Keratinocyte (primary cell): ENCODE measurements around the gene SCAND1. TPM values are rescaled to one million over a fixed set of nuclear protein-coding genes. Genes with fewer than 3 reads are reported as not detected.
"Not testable (repeated sequence)": the region's sequence is repeated elsewhere in the genome, so short reads cannot be mapped to it uniquely, and the experiment has no call there.

ENCODE experiments used
- DNase-seq: peaks from one replicate; pipeline ENCODE4 v3.0.0-alpha.2; 2011; ENCODE audit warnings: low read depth, missing footprints, low spot score
- FAIRE-seq: peaks from 2 replicates; lab custom pipeline; 2011; peaks lifted over from hg19 to GRCh38; lab: Jason Lieb, UNC
- H2AFZ ChIP-seq: 2 replicates; pipeline ENCODE4 v1.6.0; 2012; ENCODE audit warnings: low read length, control low read depth, inconsistent platforms; ENCODE audit not compliant: control insufficient read depth
- H3K27ac ChIP-seq: 2 replicates; pipeline ENCODE4 v1.5.1; 2011; ENCODE audit warnings: low read length; ENCODE audit not compliant: control insufficient read depth, insufficient read depth
- H3K27me3 ChIP-seq: 3 replicates; pipeline ENCODE4 v1.6.0; 2011; ENCODE audit warnings: low read length; ENCODE audit not compliant: control insufficient read depth, insufficient read depth; ENCODE audit errors: extremely low read depth
- H3K36me3 ChIP-seq, 2 experiments: 2 replicates in 1 of 2; 3 replicates in 1 of 2; pipeline ENCODE4 v1.5.1; 2011; ENCODE audit warnings: low read length in 2 of 2, mild to moderate bottlenecking in 1 of 2; ENCODE audit not compliant: control insufficient read depth in 2 of 2, insufficient read depth in 2 of 2; ENCODE audit errors: extremely low read depth in 1 of 2
- H3K4me1 ChIP-seq: 3 replicates; pipeline ENCODE4 v1.5.1; 2011; ENCODE audit warnings: low read length; ENCODE audit not compliant: control insufficient read depth, insufficient read depth; ENCODE audit errors: extremely low read depth
- H3K4me2 ChIP-seq: 3 replicates; pipeline ENCODE4 v1.6.0; 2011; ENCODE audit warnings: low read depth, low read length; ENCODE audit not compliant: control insufficient read depth, insufficient read depth; ENCODE audit errors: extremely low read depth
- H3K4me3 ChIP-seq, 3 experiments: fragments of 200-600 bp in 1 of 3; sonication (generic) in 1 of 3; 2 replicates in 2 of 3; 3 replicates in 1 of 3; pipeline ENCODE4 v1.5.1; 2011 to 2016; ENCODE audit warnings: low read length in 3 of 3, mild to moderate bottlenecking in 3 of 3, control low read depth in 2 of 3, inconsistent platforms in 1 of 3, low read depth in 1 of 3, mixed read lengths in 1 of 3, mixed run types in 1 of 3, moderate library complexity in 1 of 3; ENCODE audit not compliant: control insufficient read depth in 2 of 3, insufficient read depth in 2 of 3; ENCODE audit errors: extremely low read depth in 1 of 3
- H3K79me2 ChIP-seq: 2 replicates; pipeline ENCODE4 v1.6.0; 2012; ENCODE audit warnings: low read length; ENCODE audit not compliant: control insufficient read depth, insufficient read depth
- H3K9ac ChIP-seq: 3 replicates; pipeline ENCODE4 v1.6.0; 2011; ENCODE audit warnings: low read length; ENCODE audit not compliant: control insufficient read depth, insufficient read depth; ENCODE audit errors: extremely low read depth
- H3K9me1 ChIP-seq: 3 replicates; pipeline ENCODE4 v1.6.0; 2011; ENCODE audit warnings: low read length; ENCODE audit not compliant: control insufficient read depth, insufficient read depth; ENCODE audit errors: extremely low read depth
- H3K9me3 ChIP-seq: 2 replicates; pipeline ENCODE4 v1.5.1; 2012; ENCODE audit warnings: low read depth, low read length; ENCODE audit not compliant: control insufficient read depth
- H4K20me1 ChIP-seq: 3 replicates; pipeline ENCODE4 v1.6.0; 2011; ENCODE audit warnings: low read length; ENCODE audit not compliant: control insufficient read depth, insufficient read depth; ENCODE audit errors: extremely low read depth
- CTCF ChIP-seq, 3 experiments: IDR thresholded peaks in 1 of 3; conservative IDR thresholded peaks in 1 of 3; optimal IDR thresholded peaks in 1 of 3; 2 replicates in 2 of 3; 3 replicates in 1 of 3; pipeline versions ENCODE3 to v1.5.1; 2011; ENCODE audit warnings: low read length in 3 of 3, mild to moderate bottlenecking in 3 of 3, moderate library complexity in 2 of 3, control low read depth in 1 of 3, inconsistent platforms in 1 of 3; ENCODE audit not compliant: insufficient read depth in 2 of 3; ENCODE audit errors: extremely low read depth in 1 of 3
- EZH2 ChIP-seq: IDR thresholded peaks from one replicate; pipeline ENCODE4 v1.6.1; 2012; ENCODE audit warnings: inconsistent platforms, mild to moderate bottlenecking, low read length, moderate library complexity
- dilution Hi-C: fragments of 300-500 bp; cut with MboI; formaldehyde crosslinking; loops from one replicate; pipeline ENCODE4 v1.7.0; 2020; ENCODE audit warnings: low sequenced_read_pairs; ENCODE audit not compliant: extremely low pct_ligation_motif_present
- polyA plus RNA-seq, 5 experiments: library from polyadenylated mRNA; depleted of rRNA in 3 of 5; stranded (reverse) in 3 of 5; stranded (forward) in 1 of 5; unstranded in 1 of 5; fragments of >200 nt; gene quantifications; 1 replicate in 1 of 5; 2 replicates in 3 of 5; 3 replicates in 1 of 5; pipeline versions ENCODE4 v1.2.1 to v1.2.3, GENCODE V29; 2011 to 2012; ENCODE audit warnings: missing spikeins in 2 of 5, low read depth in 1 of 5, low replicate concordance in 1 of 5

The SCAND1 gene
- polyA plus RNA-seq, 1 donor (not counting 4 experiments of a cell fraction or from before 2014, with no cell fraction given), result 5.8 TPM

DNA sequence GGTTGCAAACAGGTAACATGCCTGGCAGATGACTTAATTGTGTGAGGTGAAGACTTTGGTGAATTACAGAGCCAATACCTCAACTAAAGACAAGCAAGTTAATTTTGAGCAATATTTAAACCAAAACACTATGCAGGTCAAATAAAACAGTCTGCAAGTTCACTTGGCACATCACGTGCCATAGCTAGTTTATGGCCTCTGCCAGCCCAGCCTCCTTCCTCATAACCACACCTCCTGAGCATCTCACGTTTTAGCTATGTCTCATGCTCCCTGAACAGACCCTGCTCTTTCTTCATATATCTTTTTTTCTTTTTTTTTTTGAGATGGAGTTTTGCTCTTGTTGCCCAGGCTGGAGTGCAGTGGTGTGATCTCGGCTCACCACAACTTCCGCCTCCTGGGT, 9.6 kb upstream of the SCAND1 start:
- H3K4me2 ChIP-seq, result no peak overlapping the region
- FAIRE-seq, result no peak
- H3K27ac ChIP-seq, result no peak overlapping the region
- no peaks in the 10 kb centered on the region for H3K36me3 ChIP-seq
- H3K79me2 ChIP-seq, result no peaks in the 10 kb centered on the region
- H4K20me1 ChIP-seq, result no peaks in the 10 kb centered on the region
- TF ChIP-seq EZH2 (no peak), CTCF (optimal IDR thresholded peaks at IDR 0.05 in 1 of 3, IDR thresholded peaks at IDR 0.05 in 1 of 3, conservative IDR thresholded peaks at IDR 0.05 in 1 of 3; ENCODE audit: extremely low read depth in 1 of 3, insufficient read depth in 2 of 3, low read length in 3 of 3) (no peak)
- no peaks in the 10 kb centered on the region for H3K9me1 ChIP-seq
- no peak overlapping the region for H2AFZ ChIP-seq
- peaks cover 3% of the 10 kb centered on the region for H3K4me1 ChIP-seq
- H3K27me3 ChIP-seq, result no peaks in the 10 kb centered on the region
- H3K4me3 ChIP-seq, result no peak overlapping the region
- no peak for DNase-seq
- dilution Hi-C loops, result no loop called here
- no peak overlapping the region for H3K9ac ChIP-seq
- H3K9me3 ChIP-seq, result no peaks in the 10 kb centered on the region

DNA sequence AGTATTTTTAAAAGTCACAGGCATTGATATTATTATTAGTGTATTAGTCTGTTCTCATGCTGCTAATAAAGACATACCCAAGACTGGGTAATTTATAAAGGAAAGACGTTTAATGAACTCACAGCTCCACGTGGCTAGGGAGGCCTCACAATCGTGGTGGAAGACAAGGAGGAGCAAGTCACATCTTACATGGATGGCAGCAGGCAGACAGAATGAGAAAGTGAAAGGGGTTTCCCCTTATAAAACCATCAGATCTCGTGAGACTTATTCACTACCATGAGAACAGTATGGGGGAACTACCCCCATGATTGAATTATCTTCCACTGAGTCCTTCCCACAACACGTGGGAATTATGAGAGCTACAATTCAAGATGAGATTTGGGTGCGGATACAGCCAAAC, 5.0 kb upstream of the SCAND1 start:
- dilution Hi-C loops, H3K79me2 ChIP-seq, H3K27me3 ChIP-seq, H3K4me3 ChIP-seq, H4K20me1 ChIP-seq, H3K9me1 ChIP-seq, H2AFZ ChIP-seq, H3K27ac ChIP-seq, DNase-seq, H3K9ac ChIP-seq, H3K4me1 ChIP-seq, H3K4me2 ChIP-seq, FAIRE-seq, H3K9me3 ChIP-seq, H3K36me3 ChIP-seq: not testable (repeated sequence)

- FAIRE-seq, result no peak
- TF ChIP-seq CTCF (optimal IDR thresholded peaks at IDR 0.05 in 1 of 3, IDR thresholded peaks at IDR 0.05 in 1 of 3, conservative IDR thresholded peaks at IDR 0.05 in 1 of 3; ENCODE audit: extremely low read depth in 1 of 3, insufficient read depth in 2 of 3, low read length in 3 of 3), result no peak
- no peak for TF ChIP-seq EZH2
- H3K4me1 ChIP-seq, result peaks cover 11% of the 10 kb centered on the region
- H3K4me2 ChIP-seq, result no peak overlapping the region
- H4K20me1 ChIP-seq, result no peaks in the 10 kb centered on the region
- peaks cover 22% of the 10 kb centered on the region for H3K79me2 ChIP-seq
- no peak for DNase-seq
- no peaks in the 10 kb centered on the region for H3K9me1 ChIP-seq
- no peaks in the 10 kb centered on the region for H3K9me3 ChIP-seq
- no peaks in the 10 kb centered on the region for H3K36me3 ChIP-seq
- H3K27me3 ChIP-seq, result no peaks in the 10 kb centered on the region
- H2AFZ ChIP-seq, result no peak overlapping the region
- dilution Hi-C loops, result no loop called here
- H3K9ac ChIP-seq, result no peak overlapping the region
- H3K27ac ChIP-seq, result no peak overlapping the region
- H3K4me3 ChIP-seq, result no peak overlapping the region
Measured at GRCh38 chr20:35956616-35957015, 2.3 kb upstream of the SCAND1 start.
